Activated CD8-positive, alpha-beta memory T cell treated with anti-CD3 and anti-CD28 coated beads for 4 hours (primary cell): ENCODE measurements around the gene KCND1.

Experiments
- DNase-seq, 2 donors: peaks; one replicate each; pipeline ENCODE4 v3.0.0-alpha.2; 2020; ENCODE audit warnings: low read depth in 2 of 2

The KCND1 gene

GRCh38 chrX:48938721-48939425 is 32.8 kb downstream of the KCND1 start:
- DNase-seq: no peak

- DNase-seq: peak; percentile 80 to 83
These were observed 34.4 kb downstream of the KCND1 start for GRCh38 chrX:48937054-48937907.

- no peak for DNase-seq
These were observed 35.1 kb downstream of the KCND1 start for GRCh38 chrX:48936429-48937053.

GRCh38 chrX:48935301-48935670 is 36.4 kb downstream of the KCND1 start:
- no peak for DNase-seq

- no peak for DNase-seq
These were observed 36.9 kb downstream of the KCND1 start for GRCh38 chrX:48934581-48935300.

GRCh38 chrX:48933757-48934156 is 37.9 kb downstream of the KCND1 start:
- DNase-seq: no peak

GRCh38 chrX:48927736-48928382 is 43.8 kb downstream of the KCND1 start:
- DNase-seq: no peak

- no peak for DNase-seq
These were observed 44.5 kb downstream of the KCND1 start for GRCh38 chrX:48927123-48927522.

- DNase-seq: no peak
These were observed 47.4 kb downstream of the KCND1 start for GRCh38 chrX:48924270-48924669.

GRCh38 chrX:48923771-48924170 is 47.9 kb downstream of the KCND1 start:
- DNase-seq: no peak

GRCh38 chrX:48920718-48921104 is 50.9 kb downstream of the KCND1 start:
- no peak for DNase-seq

GRCh38 chrX:48919947-48920717 is 51.5 kb downstream of the KCND1 start:
- no peak for DNase-seq

GRCh38 chrX:48919360-48919841 is 52.2 kb downstream of the KCND1 start:
- no peak for DNase-seq

GRCh38 chrX:48918643-48919340 is 52.9 kb downstream of the KCND1 start, which contains the start of gene PIM2:
TSS of gene PIM2 (minus strand) at chrX:48919024. CDS start at chrX:48918834, 190 bp downstream.
- DNase-seq: peak; percentile 77 to 88

GRCh38 chrX:48918301-48918642 is 53.4 kb downstream of the KCND1 start:
- no peak for DNase-seq

GRCh38 chrX:48917139-48918001 is 54.3 kb downstream of the KCND1 start:
- DNase-seq: peak; percentile 71 to 76

GRCh38 chrX:48914593-48915493 is 56.8 kb downstream of the KCND1 start:
- no peak for DNase-seq
